ENCODE results near the gene GYG1.

Gene GYG1

DNA sequence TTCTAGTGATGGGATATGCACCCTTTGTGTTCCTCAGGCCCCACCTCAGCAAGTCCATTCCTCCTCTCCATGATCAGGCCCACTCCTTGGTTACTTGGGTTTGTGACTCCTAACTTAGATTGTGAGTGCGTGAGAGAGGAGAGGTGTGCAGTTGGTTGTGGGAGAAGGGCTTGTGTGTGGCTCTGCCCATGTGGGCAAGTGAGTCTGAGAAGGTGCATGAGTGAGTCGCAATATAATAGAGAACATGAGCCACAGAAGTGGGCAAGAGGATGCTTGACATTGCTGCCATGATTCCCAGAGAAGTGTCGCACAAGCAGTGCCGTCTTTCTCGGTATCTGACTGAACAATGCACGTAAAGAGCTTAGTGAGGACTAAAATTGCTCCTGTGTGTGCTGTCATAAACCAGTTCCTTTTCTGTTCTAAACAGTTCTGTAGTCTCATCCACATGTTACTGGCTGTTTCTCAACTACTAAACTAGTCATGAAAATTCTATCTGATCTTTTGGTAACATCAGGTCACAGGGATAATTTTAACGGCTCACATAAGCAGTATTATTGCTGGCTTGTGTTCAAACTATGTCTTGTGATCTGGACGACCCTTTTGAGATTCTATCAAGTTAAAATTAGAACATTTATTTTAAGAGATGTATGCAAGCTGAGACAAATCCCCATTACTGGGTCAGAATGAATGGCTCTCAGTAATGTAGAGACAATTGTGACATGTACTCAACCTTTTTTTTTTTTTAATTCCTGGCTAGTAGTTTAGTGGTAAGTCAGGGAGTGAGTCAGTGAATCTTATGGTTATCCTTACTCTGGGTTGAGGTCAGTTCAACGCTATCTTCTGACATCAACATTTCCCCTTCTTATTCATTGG is 25.6 kb downstream of the GYG1 start:
- Histone ChIP-seq H3K36me3 (replicated peaks; ENCODE audit: insufficient read depth, low read length) (0 out of 2 replicates have a peak, but pooled peaks cover 5% of the 10 kb centered on the region), H3K4me3 (ENCODE audit: low read length) (no peak overlapping the region), H3K27ac (ENCODE audit: low read length) (no peak overlapping the region), H3K4me1 (ENCODE audit: low read length) (no peaks in the 10 kb centered on the region), H3K27me3 (replicated peaks; ENCODE audit: insufficient read depth, low read length) (no peaks in the 10 kb centered on the region), H3K4me2 (ENCODE audit: low read depth, low read length) (no peak overlapping the region), H3K9ac (ENCODE audit: low read length) (no peak overlapping the region), H4K20me1 (ENCODE audit: insufficient read depth, low read length) (no peaks in the 10 kb centered on the region), H2AFZ (ENCODE audit: low read length) (no peak overlapping the region), H3F3A (ENCODE audit: insufficient read depth, low read length) (no peaks in the 10 kb centered on the region), H3K79me2 (ENCODE audit: low read length) (peaks cover 20% of the 10 kb centered on the region; the same call in 1 of the 2 replicates), H3K9me3 (replicated peaks; ENCODE audit: insufficient read depth, low read length) (no peaks in the 10 kb centered on the region), H3K9me2 (replicated peaks; ENCODE audit: insufficient read depth, low read length) (no peaks in the 10 kb centered on the region)
- TF ChIP-seq EZH2 (optimal IDR thresholded peaks at IDR 0.05; ENCODE audit: low read depth, low read length) (no peak), EZH2phosphoT487 (IDR thresholded peaks at IDR 0.05; ENCODE audit: low read length) (no peak)
- TF ChIP-seq, protein P1, sequence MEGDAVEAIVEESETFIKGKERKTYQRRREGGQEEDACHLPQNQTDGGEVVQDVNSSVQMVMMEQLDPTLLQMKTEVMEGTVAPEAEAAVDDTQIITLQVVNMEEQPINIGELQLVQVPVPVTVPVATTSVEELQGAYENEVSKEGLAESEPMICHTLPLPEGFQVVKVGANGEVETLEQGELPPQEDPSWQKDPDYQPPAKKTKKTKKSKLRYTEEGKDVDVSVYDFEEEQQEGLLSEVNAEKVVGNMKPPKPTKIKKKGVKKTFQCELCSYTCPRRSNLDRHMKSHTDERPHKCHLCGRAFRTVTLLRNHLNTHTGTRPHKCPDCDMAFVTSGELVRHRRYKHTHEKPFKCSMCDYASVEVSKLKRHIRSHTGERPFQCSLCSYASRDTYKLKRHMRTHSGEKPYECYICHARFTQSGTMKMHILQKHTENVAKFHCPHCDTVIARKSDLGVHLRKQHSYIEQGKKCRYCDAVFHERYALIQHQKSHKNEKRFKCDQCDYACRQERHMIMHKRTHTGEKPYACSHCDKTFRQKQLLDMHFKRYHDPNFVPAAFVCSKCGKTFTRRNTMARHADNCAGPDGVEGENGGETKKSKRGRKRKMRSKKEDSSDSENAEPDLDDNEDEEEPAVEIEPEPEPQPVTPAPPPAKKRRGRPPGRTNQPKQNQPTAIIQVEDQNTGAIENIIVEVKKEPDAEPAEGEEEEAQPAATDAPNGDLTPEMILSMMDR (IDR thresholded peaks at IDR 0.05; ENCODE audit: low read length), result no peak
- DNase-seq, result no peak

DNA sequence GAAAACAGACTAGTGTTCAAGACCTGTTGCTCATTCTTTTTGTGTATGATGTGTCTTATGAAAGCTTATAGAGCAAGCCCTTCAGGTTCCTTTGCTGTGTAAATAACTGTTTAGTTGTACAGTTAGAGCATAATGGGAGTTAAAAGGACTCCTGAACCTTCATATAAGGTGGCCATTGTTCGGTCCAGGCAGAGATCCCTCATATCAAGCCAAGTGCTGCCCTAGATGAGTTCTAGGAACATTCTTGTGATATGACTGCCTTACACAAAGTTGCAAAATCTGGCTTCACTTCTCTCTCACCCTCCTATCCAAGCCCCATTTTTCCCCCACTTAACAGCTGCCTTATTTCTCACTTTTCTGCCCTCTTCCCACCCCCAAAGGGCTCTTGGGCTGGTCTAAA is 26.9 kb downstream of the GYG1 start:
- no peaks in the 10 kb centered on the region for H4K20me1 ChIP-seq (ENCODE audit: insufficient read depth, low read length)
- peaks cover 20% of the 10 kb centered on the region; the same call in 1 of the 2 replicates for H3K79me2 ChIP-seq (ENCODE audit: low read length)
- no peak for DNase-seq
- no peak overlapping the region for H2AFZ ChIP-seq (ENCODE audit: low read length)
- TF ChIP-seq EZH2 (optimal IDR thresholded peaks at IDR 0.05; ENCODE audit: low read depth, low read length), result no peak
- TF ChIP-seq, protein P1 (IDR thresholded peaks at IDR 0.05; ENCODE audit: low read length), result no peak
- no peak for TF ChIP-seq EZH2phosphoT487 (IDR thresholded peaks at IDR 0.05; ENCODE audit: low read length)
- no peak overlapping the region for H3K27ac ChIP-seq (ENCODE audit: low read length)
- H3F3A ChIP-seq (ENCODE audit: insufficient read depth, low read length), result no peaks in the 10 kb centered on the region
- no peak overlapping the region for H3K4me3 ChIP-seq (ENCODE audit: low read length)
- H3K9me2 ChIP-seq (replicated peaks; ENCODE audit: insufficient read depth, low read length), result no peaks in the 10 kb centered on the region
- no peak overlapping the region for H3K9ac ChIP-seq (ENCODE audit: low read length)
- peaks cover 6% of the 10 kb centered on the region for H3K36me3 ChIP-seq (replicated peaks; ENCODE audit: insufficient read depth, low read length)
- H3K27me3 ChIP-seq (replicated peaks; ENCODE audit: insufficient read depth, low read length), result no peaks in the 10 kb centered on the region
- H3K4me2 ChIP-seq (ENCODE audit: low read depth, low read length), result no peak overlapping the region
- H3K4me1 ChIP-seq (ENCODE audit: low read length), result no peaks in the 10 kb centered on the region
- H3K9me3 ChIP-seq (replicated peaks; ENCODE audit: insufficient read depth, low read length), result no peaks in the 10 kb centered on the region

GRCh38 chr3:149019580-149019979 is 28.2 kb downstream of the GYG1 start:
- Histone ChIP-seq H3K27me3 (replicated peaks; ENCODE audit: insufficient read depth, low read length) (no peaks in the 10 kb centered on the region), H4K20me1 (ENCODE audit: insufficient read depth, low read length) (no peaks in the 10 kb centered on the region), H3K4me2 (ENCODE audit: low read depth, low read length) (no peak overlapping the region), H3K4me1 (ENCODE audit: low read length) (no peaks in the 10 kb centered on the region), H3K9me2 (replicated peaks; ENCODE audit: insufficient read depth, low read length) (no peaks in the 10 kb centered on the region), H3K27ac (ENCODE audit: low read length) (no peak overlapping the region), H3K9me3 (replicated peaks; ENCODE audit: insufficient read depth, low read length) (no peaks in the 10 kb centered on the region), H2AFZ (ENCODE audit: low read length) (no peak overlapping the region), H3F3A (ENCODE audit: insufficient read depth, low read length) (no peaks in the 10 kb centered on the region), H3K79me2 (ENCODE audit: low read length) (peaks cover 13% of the 10 kb centered on the region; the same call in 1 of the 2 replicates), H3K36me3 (replicated peaks; ENCODE audit: insufficient read depth, low read length) (peaks cover 18% of the 10 kb centered on the region), H3K4me3 (ENCODE audit: low read length) (no peak overlapping the region), H3K9ac (ENCODE audit: low read length) (no peak overlapping the region)
- DNase-seq, result no peak
- TF ChIP-seq, protein P1 (IDR thresholded peaks at IDR 0.05; ENCODE audit: low read length), result no peak
- TF ChIP-seq EZH2 (optimal IDR thresholded peaks at IDR 0.05; ENCODE audit: low read depth, low read length), result no peak
- TF ChIP-seq EZH2phosphoT487 (IDR thresholded peaks at IDR 0.05; ENCODE audit: low read length), result no peak
